Stimulated activated CD8-positive, alpha-beta memory T cell treated with anti-CD3 and anti-CD28 coated beads, Interleukin-15, amount 100 ng/mL, for 4 hours (primary cell): ENCODE results near the gene TMEM179.
"Not testable (repeated sequence)": the region's sequence is repeated elsewhere in the genome, so short reads cannot be mapped to it uniquely, and the experiment has no call there.

Experiments used
- DNase-seq, 2 donors: peaks; one replicate each; pipeline ENCODE4 v3.0.0-alpha.2; 2020; ENCODE audit warnings: low read depth in 2 of 2

The TMEM179 gene

DNA sequence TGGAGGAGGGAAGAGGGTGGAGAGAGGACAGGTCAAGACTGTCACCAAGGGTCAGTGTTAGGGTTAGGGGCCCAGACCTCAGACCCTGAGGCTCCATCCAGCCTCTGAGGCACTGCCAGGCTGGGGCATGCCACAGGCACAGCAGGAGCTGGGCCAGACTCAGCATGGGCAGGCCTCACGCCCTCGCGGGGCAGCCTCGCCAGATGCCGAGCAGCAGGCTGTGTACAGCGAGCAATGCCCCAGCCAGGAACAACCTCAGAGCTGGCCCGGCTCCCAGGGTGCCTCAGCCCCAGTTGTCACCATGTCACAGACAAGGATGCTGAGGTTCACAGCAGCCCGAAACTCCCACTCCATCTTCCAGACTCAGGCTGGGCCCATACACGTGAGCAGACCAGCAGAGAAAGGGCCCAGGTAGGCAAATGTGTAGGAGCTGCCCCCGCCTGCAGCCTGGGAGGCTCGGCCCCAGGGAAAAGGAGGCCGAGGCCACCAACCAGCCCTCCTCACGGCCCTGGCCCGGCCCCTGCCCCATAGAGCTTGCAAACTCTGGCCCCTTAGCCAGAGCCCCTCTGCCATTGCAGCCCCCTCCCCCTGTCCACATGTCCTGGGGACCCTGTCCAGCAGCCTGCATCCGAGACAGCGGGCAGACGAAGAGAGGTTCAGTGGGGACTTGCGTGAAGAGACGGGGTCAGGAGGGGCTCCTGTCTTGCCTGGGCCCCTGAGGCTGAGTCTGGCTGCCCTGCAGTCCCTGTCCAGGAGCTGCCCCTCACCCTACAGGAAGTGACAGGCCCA is 17.5 kb downstream of the TMEM179 start:
- DNase-seq, result no peak

- DNase-seq, result no peak
Observed at GRCh38 chr14:104585966-104586697, 18.4 kb downstream of the TMEM179 start.

DNA sequence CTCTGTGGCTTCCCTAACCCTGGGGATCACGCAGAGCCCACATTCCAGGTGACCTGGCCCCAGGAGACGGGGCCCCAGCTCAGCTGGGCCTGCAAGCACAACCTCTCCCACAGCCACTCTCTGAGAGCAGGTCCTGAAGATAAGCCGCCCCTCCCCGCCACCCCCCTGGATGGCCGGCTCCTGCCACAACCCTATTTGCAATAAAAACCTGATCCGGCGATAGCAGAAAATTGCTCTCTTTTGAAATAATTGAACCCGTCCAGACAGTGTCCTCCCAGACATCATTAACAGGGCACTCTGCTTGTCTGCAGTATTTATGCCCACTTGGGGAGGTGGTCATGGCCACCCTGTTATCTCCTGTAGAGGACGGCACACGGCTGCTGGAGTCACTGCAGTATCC is 20.0 kb downstream of the TMEM179 start:
- no peak for DNase-seq

GRCh38 chr14:104583424-104584306 is 20.9 kb downstream of the TMEM179 start:
- no peak for DNase-seq

DNA sequence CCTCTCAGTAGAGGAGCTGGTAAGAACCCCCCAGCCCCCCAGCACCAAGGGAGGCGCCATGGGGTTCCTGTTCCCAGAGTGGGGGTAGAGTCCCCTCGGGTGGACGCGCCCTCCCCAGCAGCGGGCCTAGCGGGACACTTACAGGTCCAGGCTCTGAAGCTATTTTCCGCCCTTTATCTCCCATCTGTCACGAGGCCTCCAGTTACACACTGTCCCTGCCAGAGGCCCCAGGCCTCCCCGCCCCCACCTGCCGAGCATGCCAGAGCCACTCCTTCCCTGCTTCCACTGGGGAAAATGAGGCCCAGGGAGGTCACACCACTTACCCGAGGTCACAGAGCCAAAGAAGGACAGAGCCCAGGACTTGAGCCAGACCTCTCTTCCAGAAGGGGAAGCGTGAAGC is 21.9 kb downstream of the TMEM179 start:
- DNase-seq, result no peak

- no peak for DNase-seq
Observed at GRCh38 chr14:104582005-104582404, 22.6 kb downstream of the TMEM179 start.

- DNase-seq, result no peak
Observed at GRCh38 chr14:104581521-104581920, 23.1 kb downstream of the TMEM179 start.

- DNase-seq, result no peak
Observed at GRCh38 chr14:104580961-104581360, 23.6 kb downstream of the TMEM179 start.

- not testable (repeated sequence) for DNase-seq
Observed at GRCh38 chr14:104579939-104580338, 24.6 kb downstream of the TMEM179 start.

DNA sequence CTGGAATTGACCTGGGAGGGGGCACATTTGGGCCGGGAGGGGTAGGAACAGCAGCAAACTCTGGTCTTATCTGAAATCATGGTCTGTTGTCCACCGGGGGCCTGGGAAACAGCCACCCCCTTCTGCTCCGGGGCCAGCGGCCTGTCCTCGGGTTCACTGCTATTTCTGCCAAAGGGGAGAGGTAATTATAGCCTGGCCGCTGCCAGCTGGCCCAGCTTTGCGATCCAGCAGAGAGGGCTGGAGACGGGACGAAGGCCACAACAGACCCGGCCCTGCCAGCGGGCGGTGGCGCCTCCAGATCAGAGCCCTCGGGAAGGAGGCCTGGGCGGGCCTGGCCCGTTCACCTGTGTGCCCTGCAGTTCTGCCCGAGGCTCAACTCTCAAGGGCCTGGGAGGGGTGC is 25.1 kb downstream of the TMEM179 start, which contains the start of gene C14orf180:
Gene C14orf180 (plus strand): TSS at position 258 of the 400 bp plus-strand sequence. CDS start 6,667 bp downstream, outside the sequence.
- no peak for DNase-seq

GRCh38 chr14:104578321-104578720 is 26.3 kb downstream of the TMEM179 start:
- DNase-seq, result no peak

DNA sequence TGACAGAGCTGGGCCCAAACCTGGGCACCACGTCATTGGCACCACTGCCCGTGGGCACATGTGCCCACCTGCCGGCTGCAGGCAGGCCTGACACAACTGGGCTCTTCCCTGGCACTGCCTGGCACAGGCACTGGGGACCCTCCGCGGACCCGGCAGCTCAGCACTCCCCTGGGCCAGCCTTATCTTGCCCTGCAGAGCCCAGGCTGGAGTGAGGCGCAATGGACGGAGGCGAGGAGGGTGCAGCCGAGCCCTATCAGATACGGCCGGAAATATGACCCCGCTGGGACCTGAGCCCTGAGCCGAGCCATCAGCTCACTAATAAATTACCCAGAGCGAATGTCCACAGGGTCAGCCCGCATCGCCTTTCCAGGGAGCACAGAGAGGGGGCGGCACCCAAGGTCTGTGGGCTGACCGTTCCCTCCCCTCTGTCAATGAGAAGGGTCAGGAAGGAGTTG is 26.7 kb downstream of the TMEM179 start:
- DNase-seq, result no peak

DNA sequence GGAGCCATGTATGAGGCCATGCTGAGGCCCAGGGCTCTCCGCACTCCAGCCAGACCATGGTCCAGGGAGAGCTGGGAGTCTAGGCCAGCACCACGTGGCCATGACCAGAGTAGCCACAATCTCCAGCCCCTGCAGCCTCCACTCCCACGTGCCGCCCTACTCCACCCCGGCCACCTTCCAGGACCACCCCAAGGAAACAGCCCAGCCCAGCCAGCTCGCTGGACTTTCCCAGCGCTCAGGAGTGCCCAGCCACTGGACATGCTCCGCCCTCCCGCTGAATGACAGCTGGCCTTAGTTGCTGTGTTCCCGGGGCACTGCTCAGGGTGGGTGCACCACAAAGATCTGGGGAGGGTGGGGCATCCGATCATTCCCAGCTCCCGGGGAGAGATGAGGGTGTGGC is 27.1 kb downstream of the TMEM179 start:
- no peak for DNase-seq

GRCh38 chr14:104576970-104577332 is 27.6 kb downstream of the TMEM179 start:
- no peak for DNase-seq

GRCh38 chr14:104576232-104576969 is 28.2 kb downstream of the TMEM179 start:
- no peak for DNase-seq

DNA sequence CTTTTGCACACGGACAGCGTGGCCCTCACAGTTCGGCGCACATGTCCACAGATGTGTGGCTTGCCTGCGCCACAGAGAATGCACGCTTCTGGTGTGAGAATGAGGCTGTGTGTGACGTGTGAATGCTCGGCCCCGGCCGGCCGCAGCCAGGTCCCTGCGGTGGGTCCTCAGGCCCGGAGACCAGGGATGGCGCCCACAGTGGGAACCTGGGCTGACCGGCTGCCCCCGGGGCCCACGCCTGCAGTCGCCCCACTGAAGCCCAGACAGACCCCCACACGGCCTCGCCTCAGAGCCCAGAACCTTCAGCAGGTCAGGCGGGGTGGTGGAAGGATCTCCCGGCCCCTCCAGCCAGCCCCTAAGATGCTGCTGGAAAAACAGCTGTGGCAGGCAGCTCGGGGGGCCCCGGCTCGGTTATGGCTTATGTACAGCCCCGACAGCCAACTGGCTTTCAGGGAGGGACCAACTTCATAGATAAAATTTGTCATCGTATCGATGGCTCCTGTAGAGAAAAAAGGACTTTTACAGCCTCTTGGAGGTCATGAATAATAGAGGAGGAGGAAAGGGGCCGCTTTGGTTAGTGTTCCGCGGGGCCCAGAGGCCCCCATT is 29.5 kb downstream of the TMEM179 start:
- no peak for DNase-seq

DNA sequence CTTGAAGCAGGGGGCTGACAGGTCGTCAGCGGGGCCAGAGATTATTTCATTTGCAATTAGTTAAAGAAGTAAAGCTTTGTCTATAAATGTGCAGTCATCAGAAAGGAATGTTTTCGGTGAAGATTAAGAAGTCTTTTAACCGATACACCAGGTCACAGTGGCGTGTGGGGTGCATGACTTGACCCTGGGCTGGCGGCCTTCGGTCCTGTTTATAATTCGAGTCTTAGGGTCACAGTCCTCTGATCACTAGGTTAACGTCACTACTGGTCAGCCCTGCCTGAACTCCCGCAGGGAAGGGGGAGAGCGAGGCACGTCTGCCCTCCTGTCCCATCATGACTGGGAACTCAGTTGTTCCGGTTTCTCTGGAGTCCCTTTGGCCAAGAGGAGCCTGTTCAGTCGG is 30.0 kb downstream of the TMEM179 start:
- DNase-seq, result no peak

DNA sequence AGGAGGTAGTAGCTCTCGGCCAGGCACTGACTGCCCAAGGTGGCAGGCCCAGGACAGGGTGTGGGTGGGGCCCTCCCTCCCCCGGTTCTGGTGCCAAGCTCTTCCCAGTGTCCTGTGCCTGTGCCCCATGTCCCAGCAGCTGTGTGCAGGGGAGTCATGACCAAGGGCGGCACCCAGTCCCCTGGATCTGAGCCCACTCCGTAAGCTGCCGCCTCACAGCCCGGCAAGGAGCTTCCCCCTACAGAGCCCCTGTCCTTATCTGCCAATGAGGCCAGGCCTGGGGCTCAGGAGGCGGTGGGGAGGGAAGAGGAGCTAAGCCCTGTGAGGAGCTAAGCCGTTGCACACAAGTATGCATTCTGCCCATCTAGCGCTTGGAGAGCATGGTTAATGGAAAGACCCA is 30.6 kb downstream of the TMEM179 start:
- DNase-seq, result no peak

GRCh38 chr14:104572668-104573067 is 31.9 kb downstream of the TMEM179 start:
- no peak for DNase-seq

DNA sequence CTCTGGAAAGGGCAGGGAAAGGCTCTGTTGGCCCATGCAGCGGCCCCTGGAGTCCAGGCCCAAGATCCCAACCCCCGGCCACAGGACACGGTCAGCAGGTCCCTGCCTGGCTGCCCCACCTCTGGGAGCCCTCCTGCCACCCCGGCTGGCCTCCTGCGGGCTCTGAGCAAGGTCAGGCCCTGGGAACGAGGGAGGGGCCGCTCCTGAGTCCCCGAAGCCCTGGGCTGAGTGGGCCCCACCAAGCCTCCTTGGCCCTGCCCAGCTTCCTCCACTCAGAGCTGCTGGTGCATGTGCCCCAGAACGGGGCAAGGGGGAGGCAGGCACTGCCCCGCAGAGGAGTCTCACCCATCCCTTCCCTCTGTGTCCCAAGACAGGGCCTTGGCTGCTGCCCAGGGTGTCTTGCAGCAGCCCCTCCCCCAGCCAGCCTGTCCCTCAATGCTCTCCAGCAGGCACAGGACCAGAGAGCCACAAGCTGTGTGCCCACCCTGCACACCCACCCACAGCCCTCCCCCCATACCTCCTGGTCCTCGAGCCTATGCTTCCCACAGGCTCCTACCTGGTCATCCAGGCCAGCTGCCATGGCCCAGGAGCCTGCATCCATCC is 32.4 kb downstream of the TMEM179 start:
- DNase-seq, result no peak

DNA sequence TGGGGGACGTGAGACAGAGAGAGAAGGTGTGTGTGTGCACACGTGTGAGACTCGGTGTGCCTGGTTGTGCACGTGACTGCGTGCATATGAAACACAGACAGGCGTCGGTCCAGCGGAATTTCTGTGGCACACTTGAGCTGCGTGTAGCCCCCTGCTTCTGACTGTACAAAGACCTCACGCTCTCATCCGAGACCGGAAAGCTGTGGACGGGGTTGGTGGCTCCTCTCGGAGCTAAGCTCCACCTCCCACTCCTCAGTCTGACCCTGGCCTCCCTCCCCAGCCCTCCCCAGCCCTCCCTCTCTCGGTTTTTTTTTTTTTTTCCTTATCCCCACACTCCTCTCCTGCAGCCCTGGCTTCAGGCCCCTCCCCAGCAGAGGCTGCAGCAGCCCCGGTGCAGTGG is 33.3 kb downstream of the TMEM179 start:
- no peak for DNase-seq
